Caco-2 (cell line): ENCODE results near the gene FAM78A. TPM values are rescaled to one million over a fixed set of nuclear protein-coding genes. Genes with fewer than 3 reads are reported as not detected.

Experiments
- BruUV-seq: library from RNA; stranded (reverse); fragments of 400-500 nt; replicated peaks from 2 replicates; lab custom pipeline; 2021; lab: Mats Ljungman, UMichigan
- CTCF ChIA-PET: fragments of 300-600 bp; sonication (Branson Sonifier 250); formaldehyde crosslinking; loops from one replicate; lab custom pipeline; 2022; ENCODE audit warnings: antibody characterized with exemption; lab: Charles Lee
- POLR2A ChIA-PET: fragments of 300-600 bp; sonication (Branson Sonifier 250); formaldehyde crosslinking; loops from one replicate; lab custom pipeline; 2022; ENCODE audit warnings: antibody characterized with exemption; lab: Charles Lee
- DNase-seq, 2 experiments: peaks; one replicate each; pipeline versions ENCODE4 v3.0.0 to v3.0.0-alpha.2; 2020 to 2022
- H3K27me3 ChIP-seq: replicated peaks from 2 replicates; pipeline ENCODE4 v1.6.0; 2011; ENCODE audit warnings: low read length; ENCODE audit not compliant: control insufficient read depth, insufficient read depth
- H3K36me3 ChIP-seq: 2 replicates; pipeline ENCODE4 v1.5.1; 2011; ENCODE audit warnings: low read length; ENCODE audit not compliant: control insufficient read depth, insufficient read depth
- H3K4me1 ChIP-seq: fragments of 250-450 bp; sonication (Bioruptor Pico); 2 replicates; pipeline ENCODE4 v1.5.1; 2020; ENCODE audit warnings: mild to moderate bottlenecking
- H3K4me3 ChIP-seq: 2 replicates; pipeline ENCODE4 v1.5.1; 2011; ENCODE audit warnings: low read depth, mild to moderate bottlenecking, control low read depth, low read length
- H3K9me3 ChIP-seq: fragments of 250-450 bp; sonication (Bioruptor Pico); 2 replicates; pipeline ENCODE4 v1.5.1; 2020; ENCODE audit warnings: mild to moderate bottlenecking, moderate library complexity
- H3K27ac Mint-ChIP-seq: one replicate; pipeline ENCODE4 v1.8.0; 2022; ENCODE audit warnings: mixed read lengths; ENCODE audit not compliant: unreplicated experiment
- H3K27me3 Mint-ChIP-seq: one replicate; pipeline ENCODE4 v1.8.0; 2022; ENCODE audit warnings: mixed read lengths; ENCODE audit not compliant: insufficient read depth, unreplicated experiment
- H3K36me3 Mint-ChIP-seq: one replicate; pipeline ENCODE4 v1.8.0; 2022; ENCODE audit warnings: mild to moderate bottlenecking, mixed read lengths; ENCODE audit not compliant: insufficient read depth, unreplicated experiment
- H3K4me1 Mint-ChIP-seq: one replicate; pipeline ENCODE4 v1.8.0; 2022; ENCODE audit warnings: low read depth, mixed read lengths; ENCODE audit not compliant: unreplicated experiment
- H3K4me3 Mint-ChIP-seq: one replicate; pipeline ENCODE4 v1.8.0; 2022; ENCODE audit warnings: mild to moderate bottlenecking, moderate library complexity, mixed read lengths; ENCODE audit not compliant: unreplicated experiment
- H3K9me3 Mint-ChIP-seq: one replicate; pipeline ENCODE4 v1.8.0; 2022; ENCODE audit warnings: mixed read lengths; ENCODE audit not compliant: unreplicated experiment
- intact Hi-C: fragments of 100-400 bp; cut with micrococcal nuclease; formaldehyde crosslinking; loops from one replicate; pipeline ENCODE4 v1.10.0; 2022; ENCODE audit not compliant: unreplicated experiment
- total RNA-seq: library from RNA; stranded (reverse); gene quantifications from 2 replicates; pipeline ENCODE4 v1.2.3, GENCODE V29; 2022
- TF ChIP-seq, protein P1 (sequence below), 2 experiments: fragments of 200-600 bp in 1 of 2; IDR thresholded peaks; 1 replicate in 1 of 2; 2 replicates in 1 of 2; pipeline versions ENCODE4 v1.5.1 to v1.8.0; 2011 to 2022; ENCODE audit warnings: antibody characterized with exemption in 1 of 2, control low read depth in 1 of 2, inconsistent platforms in 1 of 2, low read depth in 1 of 2, low read length in 1 of 2, mild to moderate bottlenecking in 1 of 2, moderate library complexity in 1 of 2; ENCODE audit not compliant: insufficient read depth in 1 of 2, severe bottlenecking in 1 of 2, unreplicated experiment in 1 of 2

FAM78A gene
- total RNA-seq, 1 experiment from 2014 or later = 0.70 TPM

GRCh38 chr9:131292937-131293336 is 16.6 kb upstream of the FAM78A start:
- Histone ChIP-seq H3K9me3 (no peaks in the 10 kb centered on the region), H3K36me3 (no peaks in the 10 kb centered on the region), H3K27me3 (no peaks in the 10 kb centered on the region), H3K4me1 (no peaks in the 10 kb centered on the region), H3K4me3 (no peak overlapping the region)
- TF ChIP-seq, protein P1, sequence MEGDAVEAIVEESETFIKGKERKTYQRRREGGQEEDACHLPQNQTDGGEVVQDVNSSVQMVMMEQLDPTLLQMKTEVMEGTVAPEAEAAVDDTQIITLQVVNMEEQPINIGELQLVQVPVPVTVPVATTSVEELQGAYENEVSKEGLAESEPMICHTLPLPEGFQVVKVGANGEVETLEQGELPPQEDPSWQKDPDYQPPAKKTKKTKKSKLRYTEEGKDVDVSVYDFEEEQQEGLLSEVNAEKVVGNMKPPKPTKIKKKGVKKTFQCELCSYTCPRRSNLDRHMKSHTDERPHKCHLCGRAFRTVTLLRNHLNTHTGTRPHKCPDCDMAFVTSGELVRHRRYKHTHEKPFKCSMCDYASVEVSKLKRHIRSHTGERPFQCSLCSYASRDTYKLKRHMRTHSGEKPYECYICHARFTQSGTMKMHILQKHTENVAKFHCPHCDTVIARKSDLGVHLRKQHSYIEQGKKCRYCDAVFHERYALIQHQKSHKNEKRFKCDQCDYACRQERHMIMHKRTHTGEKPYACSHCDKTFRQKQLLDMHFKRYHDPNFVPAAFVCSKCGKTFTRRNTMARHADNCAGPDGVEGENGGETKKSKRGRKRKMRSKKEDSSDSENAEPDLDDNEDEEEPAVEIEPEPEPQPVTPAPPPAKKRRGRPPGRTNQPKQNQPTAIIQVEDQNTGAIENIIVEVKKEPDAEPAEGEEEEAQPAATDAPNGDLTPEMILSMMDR (IDR thresholded peaks at IDR 0.05; ENCODE audit: insufficient read depth in 1 of 2, low read depth in 1 of 2, low read length in 1 of 2, severe bottlenecking in 1 of 2, unreplicated experiment in 1 of 2) = no peak
- CTCF ChIA-PET = no interaction called here
- no peaks in the 10 kb centered on the region for H3K9me3 Mint-ChIP-seq
- no peaks in the 10 kb centered on the region for H3K27me3 Mint-ChIP-seq
- no peaks in the 10 kb centered on the region for H3K4me1 Mint-ChIP-seq
- H3K27ac Mint-ChIP-seq = no peak overlapping the region
- no peaks in the 10 kb centered on the region for H3K36me3 Mint-ChIP-seq
- no peak for DNase-seq
- POLR2A ChIA-PET = no interaction called here
- no peak overlapping the region for H3K4me3 Mint-ChIP-seq
- intact Hi-C loops = no loop called here
- BruUV-seq = no TSS peak

DNA sequence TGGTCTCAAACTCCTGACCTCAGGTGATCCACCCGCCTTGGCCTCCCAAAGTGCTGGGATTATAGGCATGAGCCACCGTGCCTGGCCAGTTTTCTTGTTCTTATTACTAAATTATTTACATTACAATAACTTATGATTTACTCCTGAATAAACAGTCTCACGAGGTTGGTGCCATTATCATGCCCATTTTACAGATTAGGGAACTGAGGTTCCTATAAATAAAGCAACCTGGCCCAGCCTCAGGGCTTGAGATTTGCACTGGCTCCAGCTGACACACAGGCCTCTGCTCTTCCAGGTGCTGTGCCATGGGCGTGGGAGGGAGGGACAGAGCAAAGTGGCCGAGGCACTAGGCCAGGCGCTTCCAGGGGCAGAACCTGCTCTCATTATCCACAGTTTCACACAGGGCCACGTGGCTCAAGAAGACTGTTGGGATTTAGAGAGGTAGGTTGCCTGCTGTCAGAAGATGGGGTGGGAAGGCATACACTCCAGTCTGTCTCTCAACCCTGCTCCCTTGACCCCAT is 15.5 kb upstream of the FAM78A start:
- Mint-ChIP-seq H3K36me3 (no peaks in the 10 kb centered on the region), H3K4me1 (no peaks in the 10 kb centered on the region), H3K27ac (no peak overlapping the region), H3K27me3 (no peaks in the 10 kb centered on the region), H3K9me3 (no peaks in the 10 kb centered on the region), H3K4me3 (no peak overlapping the region)
- TF ChIP-seq, protein P1 (IDR thresholded peaks at IDR 0.05; ENCODE audit: insufficient read depth in 1 of 2, low read depth in 1 of 2, low read length in 1 of 2, severe bottlenecking in 1 of 2, unreplicated experiment in 1 of 2) = no peak
- CTCF ChIA-PET = no interaction called here
- Histone ChIP-seq H3K4me1 (no peaks in the 10 kb centered on the region), H3K27me3 (no peaks in the 10 kb centered on the region), H3K9me3 (no peaks in the 10 kb centered on the region), H3K4me3 (no peak overlapping the region), H3K36me3 (no peaks in the 10 kb centered on the region)
- DNase-seq = no peak
- POLR2A ChIA-PET = no interaction called here
- BruUV-seq = no TSS peak
- intact Hi-C loops = no loop called here

DNA sequence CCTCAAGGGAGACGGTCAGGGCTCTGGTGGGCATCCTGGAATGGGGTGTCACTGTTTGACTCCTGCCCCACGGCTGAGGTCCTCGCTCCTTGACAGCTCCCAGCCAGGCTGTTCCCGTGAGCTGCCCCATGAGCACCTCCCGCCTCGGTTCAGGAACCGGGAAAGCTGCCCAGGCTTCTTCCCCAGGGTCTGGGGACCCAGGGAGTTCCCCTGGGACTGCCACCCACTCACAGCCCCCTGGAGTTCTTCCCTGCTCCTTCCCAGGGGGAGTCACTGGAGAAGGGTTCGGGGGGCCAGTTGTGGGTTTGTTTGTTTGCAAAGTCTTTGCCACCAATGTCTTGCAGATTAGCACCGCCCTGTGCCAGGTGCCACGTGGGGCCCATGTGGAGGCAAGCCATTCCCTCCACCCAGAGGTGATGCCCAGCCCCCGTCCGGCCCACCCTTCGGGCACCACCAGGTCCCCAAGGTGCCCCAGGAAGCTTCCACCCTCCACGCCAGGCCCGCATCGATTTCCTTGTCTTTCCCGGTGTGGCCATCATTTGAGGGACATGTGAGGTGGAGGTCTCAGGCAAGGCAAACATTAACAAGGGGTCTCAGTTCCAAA is 14.6 kb upstream of the FAM78A start:
- TF ChIP-seq, protein P1 (IDR thresholded peaks at IDR 0.05; ENCODE audit: insufficient read depth in 1 of 2, low read depth in 1 of 2, low read length in 1 of 2, severe bottlenecking in 1 of 2, unreplicated experiment in 1 of 2) = no peak
- Mint-ChIP-seq H3K36me3 (no peaks in the 10 kb centered on the region), H3K4me3 (no peak overlapping the region), H3K27ac (no peak overlapping the region), H3K4me1 (no peaks in the 10 kb centered on the region), H3K27me3 (no peaks in the 10 kb centered on the region), H3K9me3 (no peaks in the 10 kb centered on the region)
- POLR2A ChIA-PET = no interaction called here
- H3K9me3 ChIP-seq = no peaks in the 10 kb centered on the region
- H3K36me3 ChIP-seq = no peaks in the 10 kb centered on the region
- CTCF ChIA-PET = no interaction called here
- DNase-seq = no peak
- H3K4me1 ChIP-seq = no peaks in the 10 kb centered on the region
- intact Hi-C loops = no loop called here
- BruUV-seq = no TSS peak
- H3K27me3 ChIP-seq = no peaks in the 10 kb centered on the region
- H3K4me3 ChIP-seq = no peak overlapping the region
